ENCODE measurements around the gene TMED9.
"Not testable (repeated sequence)": the region's sequence is repeated elsewhere in the genome, so short reads cannot be mapped to it uniquely, and the experiment has no call there.

Gene TMED9

GRCh38 chr5:177557041-177557647, 34.9 kb upstream of the TMED9 start:
- Histone ChIP-seq H3K4me2 (ENCODE audit: low read length) (no peak overlapping the region), H4K20me1 (ENCODE audit: control insufficient read depth, insufficient read depth, low read depth, low read length) (peaks cover 13% of the 10 kb centered on the region), H3K27ac (ENCODE audit: low read depth, low read length) (no peak overlapping the region), H3K9me3 (ENCODE audit: control insufficient read depth, insufficient read depth, low read length) (no peaks in the 10 kb centered on the region), H3K4me1 (ENCODE audit: control insufficient read depth, low read length) (peaks cover 24% of the 10 kb centered on the region), H3K36me3 (ENCODE audit: control insufficient read depth, low read length) (peaks cover 10% of the 10 kb centered on the region), H3K4me3 (ENCODE audit: low read length) (no peak overlapping the region), H3K9me2 (replicated peaks; ENCODE audit: control insufficient read depth, low read length) (no peaks in the 10 kb centered on the region), H3K79me2 (ENCODE audit: control insufficient read depth, low read length) (peaks cover 26% of the 10 kb centered on the region), H3K27me3 (ENCODE audit: control insufficient read depth, low read length) (no peaks in the 10 kb centered on the region), H3F3A (ENCODE audit: control insufficient read depth, insufficient read depth) (no peaks in the 10 kb centered on the region; the same call in 1 of the 2 replicates)
- TF ChIP-seq CTCF (IDR thresholded peaks at IDR 0.05; ENCODE audit: low read depth, low read length, poor library complexity, severe bottlenecking), result no peak
- TF ChIP-seq EZH2phosphoT487 (IDR thresholded peaks at IDR 0.05; ENCODE audit: borderline replicate concordance, low read length), result no peak

GRCh38 chr5:177557796-177558195, 34.2 kb upstream of the TMED9 start:
- H3K27ac ChIP-seq (ENCODE audit: low read depth, low read length), result no peak overlapping the region
- no peaks in the 10 kb centered on the region; the same call in 1 of the 2 replicates for H3F3A ChIP-seq (ENCODE audit: control insufficient read depth, insufficient read depth)
- H3K79me2 ChIP-seq (ENCODE audit: control insufficient read depth, low read length), result peaks cover 19% of the 10 kb centered on the region
- H3K36me3 ChIP-seq (ENCODE audit: control insufficient read depth, low read length), result peaks cover 4% of the 10 kb centered on the region
- no peak overlapping the region for H3K4me3 ChIP-seq (ENCODE audit: low read length)
- no peaks in the 10 kb centered on the region for H3K27me3 ChIP-seq (ENCODE audit: control insufficient read depth, low read length)
- TF ChIP-seq CTCF (IDR thresholded peaks at IDR 0.05; ENCODE audit: low read depth, low read length, poor library complexity, severe bottlenecking) (no peak), EZH2phosphoT487 (IDR thresholded peaks at IDR 0.05; ENCODE audit: borderline replicate concordance, low read length) (no peak)
- no peak overlapping the region for H3K4me2 ChIP-seq (ENCODE audit: low read length)
- peaks cover 8% of the 10 kb centered on the region for H4K20me1 ChIP-seq (ENCODE audit: control insufficient read depth, insufficient read depth, low read depth, low read length)
- no peaks in the 10 kb centered on the region for H3K9me3 ChIP-seq (ENCODE audit: control insufficient read depth, insufficient read depth, low read length)
- H3K4me1 ChIP-seq (ENCODE audit: control insufficient read depth, low read length), result peaks cover 19% of the 10 kb centered on the region
- H3K9me2 ChIP-seq (replicated peaks; ENCODE audit: control insufficient read depth, low read length), result no peaks in the 10 kb centered on the region

GRCh38 chr5:177559446-177559941, 32.5 kb upstream of the TMED9 start:
- H4K20me1 ChIP-seq (ENCODE audit: control insufficient read depth, insufficient read depth, low read depth, low read length), result not testable (repeated sequence)

GRCh38 chr5:177565046-177565445, 27.0 kb upstream of the TMED9 start:
- Histone ChIP-seq H3K27ac (ENCODE audit: low read depth, low read length) (no peak overlapping the region), H3F3A (ENCODE audit: control insufficient read depth, insufficient read depth) (no peaks in the 10 kb centered on the region), H3K4me1 (ENCODE audit: control insufficient read depth, low read length) (no peaks in the 10 kb centered on the region), H3K36me3 (ENCODE audit: control insufficient read depth, low read length) (no peaks in the 10 kb centered on the region), H3K4me2 (ENCODE audit: low read length) (no peak overlapping the region), H3K4me3 (ENCODE audit: low read length) (no peak overlapping the region), H3K79me2 (ENCODE audit: control insufficient read depth, low read length) (no peaks in the 10 kb centered on the region), H3K9me3 (ENCODE audit: control insufficient read depth, insufficient read depth, low read length) (no peaks in the 10 kb centered on the region), H3K9me2 (replicated peaks; ENCODE audit: control insufficient read depth, low read length) (no peaks in the 10 kb centered on the region), H4K20me1 (ENCODE audit: control insufficient read depth, insufficient read depth, low read depth, low read length) (no peaks in the 10 kb centered on the region), H3K27me3 (ENCODE audit: control insufficient read depth, low read length) (peaks cover 12% of the 10 kb centered on the region; the same call in 1 of the 2 replicates)
- TF ChIP-seq CTCF (IDR thresholded peaks at IDR 0.05; ENCODE audit: low read depth, low read length, poor library complexity, severe bottlenecking) (no peak), EZH2phosphoT487 (IDR thresholded peaks at IDR 0.05; ENCODE audit: borderline replicate concordance, low read length) (no peak)

More at GRCh38 chr5:177559446-177559941, 32.5 kb upstream of the TMED9 start:
- not testable (repeated sequence) for H3K79me2 ChIP-seq (ENCODE audit: control insufficient read depth, low read length); H3K27ac ChIP-seq (ENCODE audit: low read depth, low read length); H3K4me3 ChIP-seq (ENCODE audit: low read length); H3F3A ChIP-seq (ENCODE audit: control insufficient read depth, insufficient read depth); H3K27me3 ChIP-seq (ENCODE audit: control insufficient read depth, low read length); H3K36me3 ChIP-seq (ENCODE audit: control insufficient read depth, low read length); H3K9me2 ChIP-seq (replicated peaks; ENCODE audit: control insufficient read depth, low read length); H3K9me3 ChIP-seq (ENCODE audit: control insufficient read depth, insufficient read depth, low read length); H3K4me2 ChIP-seq (ENCODE audit: low read length)
- H3K4me1 ChIP-seq (ENCODE audit: control insufficient read depth, low read length), result peaks cover 12% of the 10 kb centered on the region

Data from DOHH2 (cell line).